Stimulated activated effector memory CD8-positive, alpha-beta T cell treated with anti-CD3 and anti-CD28 coated beads, Interleukin-12 subunit alpha, Interleukin-12 subunit beta, amount 100 ng/mL, for 72 hours (primary cell): ENCODE data around the gene TMEM214.

Experiments used
- ATAC-seq: fragments of 150-1000 bp; cut with Tn5 transposase; 2 replicates; pipeline ENCODE4 v1.10.0; 2021
- DNase-seq, 2 donors: peaks; one replicate each; pipeline ENCODE4 v3.0.0; 2021 to 2022; ENCODE audit warnings: low spot score in 2 of 2
- H3K27ac Mint-ChIP-seq: one replicate; pipeline ENCODE4 v1.8.0; 2022; ENCODE audit warnings: mild to moderate bottlenecking, mixed read lengths
- H3K36me3 Mint-ChIP-seq: one replicate; pipeline ENCODE4 v1.8.0; 2022; ENCODE audit warnings: mild to moderate bottlenecking, mixed read lengths
- H3K4me1 Mint-ChIP-seq: one replicate; pipeline ENCODE4 v1.8.0; 2022; ENCODE audit warnings: mixed read lengths
- H3K4me3 Mint-ChIP-seq: one replicate; pipeline ENCODE4 v1.8.0; 2022; ENCODE audit warnings: mild to moderate bottlenecking, mixed read lengths
- H3K9me3 Mint-ChIP-seq: one replicate; pipeline ENCODE4 v1.8.0; 2022; ENCODE audit warnings: mixed read lengths

Gene TMEM214

GRCh38 chr2:27024188-27024587 lies 8.6 kb upstream of the TMEM214 start:
- H3K36me3 Mint-ChIP-seq = peaks cover 21% of the 10 kb centered on the region
- peaks cover 19% of the 10 kb centered on the region for H3K4me1 Mint-ChIP-seq
- H3K4me3 Mint-ChIP-seq = no peak overlapping the region
- no peak for DNase-seq
- no peak for ATAC-seq
- H3K27ac Mint-ChIP-seq = no peak overlapping the region
- H3K9me3 Mint-ChIP-seq = no peaks in the 10 kb centered on the region

- H3K9me3 Mint-ChIP-seq = no peaks in the 10 kb centered on the region
- DNase-seq (no peak), ATAC-seq (no peak)
- H3K36me3 Mint-ChIP-seq = peaks cover 20% of the 10 kb centered on the region
- H3K4me3 Mint-ChIP-seq = no peak overlapping the region
- peaks cover 25% of the 10 kb centered on the region for H3K4me1 Mint-ChIP-seq
- no peak overlapping the region for H3K27ac Mint-ChIP-seq
Observed at GRCh38 chr2:27024812-27025211, 8.0 kb upstream of the TMEM214 start.

GRCh38 chr2:27025281-27025800 lies 7.4 kb upstream of the TMEM214 start:
- Mint-ChIP-seq H3K9me3 (no peaks in the 10 kb centered on the region), H3K36me3 (peaks cover 16% of the 10 kb centered on the region), H3K4me1 (peaks cover 31% of the 10 kb centered on the region), H3K27ac (no peak overlapping the region), H3K4me3 (no peak overlapping the region)
- ATAC-seq (no peak), DNase-seq (no peak)

GRCh38 chr2:27025861-27026851 lies 6.6 kb upstream of the TMEM214 start:
- H3K36me3 Mint-ChIP-seq = peaks cover 16% of the 10 kb centered on the region
- no peak for DNase-seq
- H3K4me3 Mint-ChIP-seq = no peak overlapping the region
- no peak for ATAC-seq
- H3K9me3 Mint-ChIP-seq = no peaks in the 10 kb centered on the region
- H3K4me1 Mint-ChIP-seq = peaks cover 35% of the 10 kb centered on the region
- no peak overlapping the region for H3K27ac Mint-ChIP-seq

GRCh38 chr2:27027211-27027651 lies 5.5 kb upstream of the TMEM214 start:
- H3K4me1 Mint-ChIP-seq = peaks cover 45% of the 10 kb centered on the region
- DNase-seq = no peak
- H3K36me3 Mint-ChIP-seq = peaks cover 16% of the 10 kb centered on the region
- no peaks in the 10 kb centered on the region for H3K9me3 Mint-ChIP-seq
- no peak overlapping the region for H3K4me3 Mint-ChIP-seq
- no peak overlapping the region for H3K27ac Mint-ChIP-seq
- ATAC-seq = no peak

- Mint-ChIP-seq H3K36me3 (peaks cover 19% of the 10 kb centered on the region), H3K4me1 (peaks cover 54% of the 10 kb centered on the region), H3K9me3 (no peaks in the 10 kb centered on the region), H3K27ac (peak overlapping the region; percentile 24), H3K4me3 (no peak overlapping the region)
- no peak for DNase-seq
- no peak for ATAC-seq
Observed at GRCh38 chr2:27029051-27029450, 3.7 kb upstream of the TMEM214 start.

- ATAC-seq (peak; percentile 27), DNase-seq (no peak)
- Mint-ChIP-seq H3K27ac (peak overlapping the region; percentile 94), H3K9me3 (no peaks in the 10 kb centered on the region), H3K4me3 (peak overlapping the region; percentile 87), H3K4me1 (peaks cover 67% of the 10 kb centered on the region), H3K36me3 (peaks cover 58% of the 10 kb centered on the region)
Observed at GRCh38 chr2:27033253-27033852, 588 bp downstream of the TMEM214 start.

GRCh38 chr2:27038012-27038411 lies 5.2 kb downstream of the TMEM214 start:
- peaks cover 97% of the 10 kb centered on the region for H3K36me3 Mint-ChIP-seq
- no peaks in the 10 kb centered on the region for H3K9me3 Mint-ChIP-seq
- H3K27ac Mint-ChIP-seq = peak overlapping the region; percentile 67
- DNase-seq = no peak
- H3K4me1 Mint-ChIP-seq = peaks cover 47% of the 10 kb centered on the region
- no peak for ATAC-seq
- H3K4me3 Mint-ChIP-seq = no peak overlapping the region

GRCh38 chr2:27038631-27039339 lies 6.0 kb downstream of the TMEM214 start:
- ATAC-seq (no peak), DNase-seq (no peak)
- H3K4me3 Mint-ChIP-seq = no peak overlapping the region
- peaks cover 42% of the 10 kb centered on the region for H3K4me1 Mint-ChIP-seq
- peak overlapping the region; percentile 67 for H3K27ac Mint-ChIP-seq
- no peaks in the 10 kb centered on the region for H3K9me3 Mint-ChIP-seq
- H3K36me3 Mint-ChIP-seq = peaks cover 91% of the 10 kb centered on the region

- Mint-ChIP-seq H3K9me3 (no peaks in the 10 kb centered on the region), H3K27ac (no peak overlapping the region), H3K4me1 (peaks cover 36% of the 10 kb centered on the region), H3K36me3 (peaks cover 91% of the 10 kb centered on the region), H3K4me3 (no peak overlapping the region)
- ATAC-seq (no peak), DNase-seq (no peak)
Observed at GRCh38 chr2:27039426-27039825, 6.7 kb downstream of the TMEM214 start.

GRCh38 chr2:27039871-27040270 lies 7.1 kb downstream of the TMEM214 start:
- no peak overlapping the region for H3K27ac Mint-ChIP-seq
- DNase-seq = no peak
- H3K4me3 Mint-ChIP-seq = no peak overlapping the region
- H3K4me1 Mint-ChIP-seq = peaks cover 33% of the 10 kb centered on the region
- no peaks in the 10 kb centered on the region for H3K9me3 Mint-ChIP-seq
- ATAC-seq = no peak
- H3K36me3 Mint-ChIP-seq = peaks cover 91% of the 10 kb centered on the region

- H3K4me3 Mint-ChIP-seq = no peak overlapping the region
- DNase-seq (no peak), ATAC-seq (no peak)
- H3K9me3 Mint-ChIP-seq = no peaks in the 10 kb centered on the region
- H3K27ac Mint-ChIP-seq = peak overlapping the region; percentile 87
- H3K4me1 Mint-ChIP-seq = peaks cover 29% of the 10 kb centered on the region
- H3K36me3 Mint-ChIP-seq = peaks cover 91% of the 10 kb centered on the region
Observed at GRCh38 chr2:27040282-27040681, 7.5 kb downstream of the TMEM214 start.

GRCh38 chr2:27041752-27042151 lies 9.0 kb downstream of the TMEM214 start:
- DNase-seq (no peak), ATAC-seq (no peak)
- no peaks in the 10 kb centered on the region for H3K9me3 Mint-ChIP-seq
- no peak overlapping the region for H3K4me3 Mint-ChIP-seq
- H3K27ac Mint-ChIP-seq = peak overlapping the region; percentile 87
- H3K4me1 Mint-ChIP-seq = peaks cover 16% of the 10 kb centered on the region
- peaks cover 85% of the 10 kb centered on the region for H3K36me3 Mint-ChIP-seq

GRCh38 chr2:27042159-27042661 lies 9.4 kb downstream of the TMEM214 start:
- H3K4me3 Mint-ChIP-seq = no peak overlapping the region
- peaks cover 16% of the 10 kb centered on the region for H3K4me1 Mint-ChIP-seq
- no peaks in the 10 kb centered on the region for H3K9me3 Mint-ChIP-seq
- peak overlapping the region; percentile 87 for H3K27ac Mint-ChIP-seq
- peaks cover 80% of the 10 kb centered on the region for H3K36me3 Mint-ChIP-seq
- no peak for ATAC-seq
- no peak for DNase-seq
